Measurements from ENCODE around the gene LRRC74A.

The LRRC74A gene

DNA sequence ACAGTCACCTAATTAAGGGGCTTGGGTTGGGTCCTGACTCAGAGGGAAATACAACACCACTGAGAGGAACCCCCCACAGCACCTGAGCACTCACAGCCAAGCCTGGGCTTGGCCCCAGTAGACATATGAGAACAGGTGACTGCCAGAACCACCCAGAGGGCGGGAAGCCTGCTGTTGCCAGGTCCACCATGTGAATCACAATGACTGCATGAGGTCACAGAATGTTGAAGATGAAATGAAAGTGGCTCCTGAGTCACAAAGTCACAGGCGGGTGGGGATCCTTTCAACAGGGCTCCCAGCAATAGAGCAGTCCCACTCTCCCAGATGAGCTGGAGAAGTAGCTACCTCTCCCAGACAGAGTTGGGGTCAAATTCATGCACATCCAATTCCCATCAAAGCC lies at the start of gene LRRC74A:
LRRC74A (plus strand) TSS at position 287 of the 400 bp plus-strand sequence. CDS start 290 bp downstream, outside the sequence.
- Histone ChIP-seq H3K4me1 (ENCODE audit: insufficient read depth, low read length) (peaks cover 26% of the 10 kb centered on the region), H3K9me3 (ENCODE audit: control insufficient read depth, insufficient read depth, low read length) (peaks cover 2% of the 10 kb centered on the region; the same call in 1 of the 2 replicates), H3K9ac (ENCODE audit: low read depth, low read length) (no peak within 1 kb of the TSS), H3K36me3 (ENCODE audit: insufficient read depth, low read length) (no peaks in the 10 kb centered on the region)

- Histone ChIP-seq H3K9me3 (ENCODE audit: control insufficient read depth, insufficient read depth, low read length) (no peaks in the 10 kb centered on the region), H3K4me1 (ENCODE audit: insufficient read depth, low read length) (peaks cover 13% of the 10 kb centered on the region; the same call in 1 of the 2 replicates), H3K36me3 (ENCODE audit: insufficient read depth, low read length) (no peaks in the 10 kb centered on the region), H3K9ac (ENCODE audit: low read depth, low read length) (no peak overlapping the region)
These were observed 49.6 kb upstream of the LRRC74A start for GRCh38 chr14:76776428-76777251.

- Histone ChIP-seq H3K9me3 (ENCODE audit: control insufficient read depth, insufficient read depth, low read length) (no peaks in the 10 kb centered on the region), H3K9ac (ENCODE audit: low read depth, low read length) (no peak overlapping the region), H3K4me1 (ENCODE audit: insufficient read depth, low read length) (peaks cover 8% of the 10 kb centered on the region; the same call in 1 of the 2 replicates), H3K36me3 (ENCODE audit: insufficient read depth, low read length) (0 out of 2 replicates have a peak, but pooled peaks cover 2% of the 10 kb centered on the region)
These were observed 48.5 kb upstream of the LRRC74A start for GRCh38 chr14:76777721-76778120.

DNA sequence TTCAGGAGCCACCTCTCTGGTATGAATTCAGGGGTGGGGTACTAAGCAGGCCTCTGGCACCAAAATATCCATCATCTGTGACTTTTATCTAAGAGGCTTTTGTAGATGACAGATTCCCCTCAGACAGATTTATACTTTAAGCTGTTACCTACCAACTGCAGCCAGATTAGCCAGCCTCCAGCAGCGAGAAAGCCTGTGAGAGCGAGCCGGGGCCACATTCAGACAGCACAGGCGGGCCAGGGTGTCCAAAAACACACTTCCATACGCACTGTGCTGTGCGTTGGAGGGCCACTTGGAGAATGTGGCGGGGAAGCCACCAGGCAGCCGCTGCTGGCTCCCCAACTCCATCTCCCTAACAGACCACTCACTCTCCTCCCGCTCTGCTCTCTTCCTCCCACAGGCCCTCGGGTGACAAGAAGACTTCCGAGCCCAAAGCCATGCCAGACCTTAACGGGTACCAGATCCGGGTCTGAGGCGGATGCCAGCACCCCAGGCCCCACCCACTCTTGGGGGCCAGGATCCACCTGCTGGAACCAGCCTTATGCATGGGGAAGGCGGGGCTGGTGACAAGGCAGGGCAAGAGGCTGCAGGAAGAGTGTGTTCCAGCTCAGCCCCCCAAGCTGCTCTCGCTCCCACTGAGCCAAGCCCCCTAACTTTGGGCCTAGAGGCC lies 47.5 kb upstream of the LRRC74A start:
- Histone ChIP-seq H3K9me3 (ENCODE audit: control insufficient read depth, insufficient read depth, low read length) (no peaks in the 10 kb centered on the region), H3K9ac (ENCODE audit: low read depth, low read length) (no peak overlapping the region), H3K36me3 (ENCODE audit: insufficient read depth, low read length) (0 out of 2 replicates have a peak, but pooled peaks cover 2% of the 10 kb centered on the region), H3K4me1 (ENCODE audit: insufficient read depth, low read length) (peaks cover 3% of the 10 kb centered on the region; the same call in 1 of the 2 replicates)

- no peaks in the 10 kb centered on the region for H3K9me3 ChIP-seq (ENCODE audit: control insufficient read depth, insufficient read depth, low read length)
- 0 out of 2 replicates have a peak, but pooled peaks cover 2% of the 10 kb centered on the region for H3K36me3 ChIP-seq (ENCODE audit: insufficient read depth, low read length)
These were observed 46.8 kb upstream of the LRRC74A start for GRCh38 chr14:76779221-76780057.

GRCh38 chr14:76780058-76780345 lies 46.2 kb upstream of the LRRC74A start:
- Histone ChIP-seq H3K36me3 (ENCODE audit: insufficient read depth, low read length) (0 out of 2 replicates have a peak, but pooled peaks cover 2% of the 10 kb centered on the region), H3K4me1 (ENCODE audit: insufficient read depth, low read length) (0 out of 2 replicates have a peak, but pooled peaks cover 3% of the 10 kb centered on the region), H3K9me3 (ENCODE audit: control insufficient read depth, insufficient read depth, low read length) (no peaks in the 10 kb centered on the region), H3K9ac (ENCODE audit: low read depth, low read length) (no peak overlapping the region)

More at GRCh38 chr14:76779221-76780057, 46.8 kb upstream of the LRRC74A start:
- 0 out of 2 replicates have a peak, but pooled peaks cover 3% of the 10 kb centered on the region for H3K4me1 ChIP-seq (ENCODE audit: insufficient read depth, low read length)
- H3K9ac ChIP-seq (ENCODE audit: low read depth, low read length), result no peak overlapping the region

DNA sequence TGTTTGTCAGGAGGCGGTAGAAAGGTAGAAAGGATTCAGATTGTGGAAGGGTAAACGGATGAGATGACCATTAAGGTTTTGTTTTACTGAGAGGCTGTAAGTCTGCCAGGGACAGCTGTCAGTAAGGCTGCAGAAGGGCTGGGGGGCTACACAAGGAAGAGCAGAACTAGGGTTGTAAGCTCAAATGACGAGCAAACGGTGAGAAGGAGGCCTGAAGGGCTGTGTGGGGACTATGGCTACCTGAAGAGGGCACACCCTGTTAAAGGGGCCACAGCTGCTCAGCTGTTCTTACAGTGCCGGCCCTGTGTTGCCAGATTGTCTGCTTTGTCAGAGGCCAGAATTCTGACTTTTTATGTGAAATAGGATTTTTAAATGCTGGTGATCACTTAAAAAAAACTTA lies 45.8 kb upstream of the LRRC74A start:
- H3K36me3 ChIP-seq (ENCODE audit: insufficient read depth, low read length), result peaks cover 2% of the 10 kb centered on the region; the same call in 1 of the 2 replicates
- no peaks in the 10 kb centered on the region for H3K9me3 ChIP-seq (ENCODE audit: control insufficient read depth, insufficient read depth, low read length)
- H3K4me1 ChIP-seq (ENCODE audit: insufficient read depth, low read length), result 0 out of 2 replicates have a peak, but pooled peaks cover 3% of the 10 kb centered on the region
- no peak overlapping the region for H3K9ac ChIP-seq (ENCODE audit: low read depth, low read length)

DNA sequence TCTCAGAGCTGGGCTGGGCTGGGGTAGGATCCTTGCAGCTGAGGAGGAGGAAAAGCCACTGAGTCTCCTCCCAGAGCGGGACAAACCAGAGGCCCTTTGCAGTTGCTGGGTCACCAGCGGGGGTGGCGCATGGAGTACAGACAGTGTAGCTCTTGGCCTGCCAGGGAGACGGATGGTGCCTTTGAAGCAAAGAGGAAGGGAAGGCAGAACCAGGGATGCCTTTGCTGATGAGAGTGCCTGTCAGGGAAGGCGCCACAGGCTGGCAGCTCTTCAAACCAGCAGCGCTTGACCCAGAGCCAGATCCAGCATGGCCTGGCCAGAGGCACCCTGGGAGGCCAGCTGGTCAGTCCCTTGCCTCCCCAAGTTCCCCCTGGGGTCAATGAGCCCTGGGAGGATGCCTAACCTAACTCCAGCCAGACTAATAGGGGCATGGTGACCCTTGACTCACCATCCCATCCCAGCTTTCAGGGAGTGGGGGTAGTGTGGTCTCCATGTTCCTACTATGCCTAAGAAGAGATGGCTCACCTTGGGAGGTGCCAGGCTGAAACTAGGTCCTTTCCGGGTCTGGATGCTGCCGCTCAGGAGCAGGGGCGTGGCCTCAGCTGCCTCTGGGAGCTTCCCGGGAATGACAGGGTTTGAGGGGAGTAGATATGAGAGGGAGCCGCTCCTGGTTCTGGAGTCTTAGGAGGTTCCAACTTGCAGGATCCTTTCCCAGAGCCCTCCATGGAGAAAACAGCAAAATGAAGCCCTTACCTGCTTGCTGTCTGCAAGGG lies 45.1 kb upstream of the LRRC74A start:
- Histone ChIP-seq H3K4me1 (ENCODE audit: insufficient read depth, low read length) (0 out of 2 replicates have a peak, but pooled peaks cover 3% of the 10 kb centered on the region), H3K9ac (ENCODE audit: low read depth, low read length) (no peak overlapping the region), H3K36me3 (ENCODE audit: insufficient read depth, low read length) (peaks cover 2% of the 10 kb centered on the region; the same call in 1 of the 2 replicates), H3K9me3 (ENCODE audit: control insufficient read depth, insufficient read depth, low read length) (no peaks in the 10 kb centered on the region)

- Histone ChIP-seq H3K9ac (ENCODE audit: low read depth, low read length) (no peak overlapping the region), H3K9me3 (ENCODE audit: control insufficient read depth, insufficient read depth, low read length) (no peaks in the 10 kb centered on the region), H3K36me3 (ENCODE audit: insufficient read depth, low read length) (peaks cover 2% of the 10 kb centered on the region; the same call in 1 of the 2 replicates), H3K4me1 (ENCODE audit: insufficient read depth, low read length) (no peaks in the 10 kb centered on the region)
These were observed 44.6 kb upstream of the LRRC74A start for GRCh38 chr14:76781648-76782051.

DNA sequence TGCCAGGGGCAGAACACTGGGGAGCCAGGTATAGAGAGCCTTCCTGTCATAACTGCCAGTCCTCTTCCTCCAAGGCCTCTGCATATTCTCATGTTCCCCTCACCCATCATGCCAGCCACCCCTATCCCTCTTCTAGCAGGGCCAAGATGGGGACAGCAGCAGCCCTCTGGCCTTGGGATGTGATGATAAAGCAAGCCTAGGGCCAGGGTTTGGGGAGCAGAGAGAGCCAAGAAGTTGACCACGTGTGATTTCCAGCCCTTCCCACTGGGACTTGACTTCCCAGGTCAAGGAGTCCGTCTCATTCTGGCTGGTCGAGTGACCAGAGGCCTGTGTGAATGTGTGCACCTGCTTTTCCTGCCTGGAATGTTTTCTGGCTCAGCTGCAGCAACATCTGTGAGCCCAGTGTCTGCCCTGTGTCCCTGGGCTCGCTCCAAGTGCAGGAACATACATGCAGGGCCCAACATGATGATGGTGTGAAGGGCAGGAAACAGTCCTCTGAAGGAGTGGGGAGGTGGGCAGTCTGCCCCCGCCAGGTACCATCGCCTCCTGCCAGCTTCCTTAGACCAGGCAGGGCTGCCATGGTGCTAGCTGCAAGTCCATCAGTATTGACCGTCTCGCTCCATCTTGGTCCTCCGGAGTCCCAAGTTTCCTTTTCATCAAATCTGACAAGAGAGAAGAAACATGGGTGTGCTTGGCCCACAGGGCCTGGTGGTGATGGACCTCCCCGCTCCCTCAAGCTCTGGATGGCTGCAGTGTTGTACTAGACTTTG lies 43.9 kb upstream of the LRRC74A start:
- peaks cover 2% of the 10 kb centered on the region; the same call in 1 of the 2 replicates for H3K36me3 ChIP-seq (ENCODE audit: insufficient read depth, low read length)
- no peaks in the 10 kb centered on the region for H3K4me1 ChIP-seq (ENCODE audit: insufficient read depth, low read length)
- H3K9me3 ChIP-seq (ENCODE audit: control insufficient read depth, insufficient read depth, low read length), result no peaks in the 10 kb centered on the region
- no peak overlapping the region for H3K9ac ChIP-seq (ENCODE audit: low read depth, low read length)

GRCh38 chr14:76782885-76783566 lies 43.2 kb upstream of the LRRC74A start:
- Histone ChIP-seq H3K4me1 (ENCODE audit: insufficient read depth, low read length) (no peaks in the 10 kb centered on the region), H3K9ac (ENCODE audit: low read depth, low read length) (no peak overlapping the region), H3K36me3 (ENCODE audit: insufficient read depth, low read length) (peaks cover 2% of the 10 kb centered on the region; the same call in 1 of the 2 replicates), H3K9me3 (ENCODE audit: control insufficient read depth, insufficient read depth, low read length) (no peaks in the 10 kb centered on the region)

GRCh38 chr14:76784266-76784874 lies 41.8 kb upstream of the LRRC74A start:
- no peaks in the 10 kb centered on the region for H3K9me3 ChIP-seq (ENCODE audit: control insufficient read depth, insufficient read depth, low read length)
- no peak overlapping the region for H3K9ac ChIP-seq (ENCODE audit: low read depth, low read length)
- H3K36me3 ChIP-seq (ENCODE audit: insufficient read depth, low read length), result peaks cover 2% of the 10 kb centered on the region
- H3K4me1 ChIP-seq (ENCODE audit: insufficient read depth, low read length), result no peaks in the 10 kb centered on the region
